Lower leg skin (tissue), 4 donors: ENCODE measurements around the gene PQBP1. TPM values are rescaled to one million over a fixed set of nuclear protein-coding genes. Genes with fewer than 3 reads are reported as not detected.

Experiments used
- DNase-seq, 2 donors: peaks; one replicate each; pipeline ENCODE4 v3.0.0-alpha.2; 2019; ENCODE audit warnings: low spot score in 2 of 2
- H3K4me3 ChIP-seq: fragments of 200-600 bp; sonication (generic); 2 replicates; pipeline ENCODE4 v1.5.1; 2017; ENCODE audit warnings: mild to moderate bottlenecking, low read depth; ENCODE audit not compliant: poor library complexity, severe bottlenecking
- POLR2A ChIP-seq, 2 donors: fragments of 450-650 bp; IDR thresholded peaks; one replicate each; pipeline ENCODE4 v1.6.1; 2016 to 2017; ENCODE audit warnings: antibody characterized with exemption in 2 of 2, mild to moderate bottlenecking in 1 of 2, moderate library complexity in 1 of 2
- WGBS, 2 donors: methylation state at CpG; one replicate each; pipeline ENCODE4 v1.1.5; 2018; 5-methylcytosine and 5-hydroxymethylcytosine counted together
- intact Hi-C: fragments of 100-400 bp; cut with DNase I; formaldehyde crosslinking; loops from one replicate; pipeline ENCODE4 v1.15.0; 2023; ENCODE audit warnings: low total_unique reads
- total RNA-seq, 4 donors: library from RNA; depleted of rRNA; stranded (reverse); fragments of >200 nt; gene quantifications; one replicate each; pipeline ENCODE4 v1.1.0, GENCODE V29; 2016
- TF ChIP-seq, protein P1 (sequence below), 3 donors: fragments of 450-650 bp; IDR thresholded peaks; one replicate each; pipeline ENCODE4 v1.5.1; 2016; ENCODE audit warnings: antibody characterized with exemption in 3 of 3, mild to moderate bottlenecking in 3 of 3, moderate library complexity in 2 of 3

The PQBP1 gene
- total RNA-seq, 4 donors from 2014 or later, result 68.0 to 88.6 (median 73.6) TPM

DNA sequence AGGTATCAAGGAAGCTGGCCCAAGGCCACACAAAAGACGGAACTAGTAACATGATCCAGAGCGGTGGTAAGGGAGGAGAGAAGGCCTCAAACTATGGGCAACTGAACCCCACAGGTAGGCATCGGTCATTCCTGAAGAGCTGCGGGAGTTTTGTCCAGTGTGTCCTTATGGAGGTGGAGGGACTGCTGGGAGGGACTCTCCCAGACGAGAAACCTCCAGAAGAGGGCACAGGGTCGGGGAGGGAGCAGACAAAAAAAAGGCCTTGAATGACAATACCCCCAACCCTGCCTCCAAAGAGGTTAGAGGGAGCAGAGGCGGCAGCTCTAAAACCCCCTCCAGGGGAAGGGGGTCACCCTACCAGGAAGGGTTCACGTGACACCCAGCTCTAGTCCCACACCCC is 6.5 kb downstream of the PQBP1 start:
- TF ChIP-seq, protein P1, sequence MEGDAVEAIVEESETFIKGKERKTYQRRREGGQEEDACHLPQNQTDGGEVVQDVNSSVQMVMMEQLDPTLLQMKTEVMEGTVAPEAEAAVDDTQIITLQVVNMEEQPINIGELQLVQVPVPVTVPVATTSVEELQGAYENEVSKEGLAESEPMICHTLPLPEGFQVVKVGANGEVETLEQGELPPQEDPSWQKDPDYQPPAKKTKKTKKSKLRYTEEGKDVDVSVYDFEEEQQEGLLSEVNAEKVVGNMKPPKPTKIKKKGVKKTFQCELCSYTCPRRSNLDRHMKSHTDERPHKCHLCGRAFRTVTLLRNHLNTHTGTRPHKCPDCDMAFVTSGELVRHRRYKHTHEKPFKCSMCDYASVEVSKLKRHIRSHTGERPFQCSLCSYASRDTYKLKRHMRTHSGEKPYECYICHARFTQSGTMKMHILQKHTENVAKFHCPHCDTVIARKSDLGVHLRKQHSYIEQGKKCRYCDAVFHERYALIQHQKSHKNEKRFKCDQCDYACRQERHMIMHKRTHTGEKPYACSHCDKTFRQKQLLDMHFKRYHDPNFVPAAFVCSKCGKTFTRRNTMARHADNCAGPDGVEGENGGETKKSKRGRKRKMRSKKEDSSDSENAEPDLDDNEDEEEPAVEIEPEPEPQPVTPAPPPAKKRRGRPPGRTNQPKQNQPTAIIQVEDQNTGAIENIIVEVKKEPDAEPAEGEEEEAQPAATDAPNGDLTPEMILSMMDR (IDR thresholded peaks at IDR 0.05), result no peak
- intact Hi-C loops, result no loop called here
- no peak for DNase-seq
- WGBS, 2 donors, result 85 to 86% methylated on average over 8 of the region's 8 CpGs
- H3K4me3 ChIP-seq, result no peak overlapping the region

DNA sequence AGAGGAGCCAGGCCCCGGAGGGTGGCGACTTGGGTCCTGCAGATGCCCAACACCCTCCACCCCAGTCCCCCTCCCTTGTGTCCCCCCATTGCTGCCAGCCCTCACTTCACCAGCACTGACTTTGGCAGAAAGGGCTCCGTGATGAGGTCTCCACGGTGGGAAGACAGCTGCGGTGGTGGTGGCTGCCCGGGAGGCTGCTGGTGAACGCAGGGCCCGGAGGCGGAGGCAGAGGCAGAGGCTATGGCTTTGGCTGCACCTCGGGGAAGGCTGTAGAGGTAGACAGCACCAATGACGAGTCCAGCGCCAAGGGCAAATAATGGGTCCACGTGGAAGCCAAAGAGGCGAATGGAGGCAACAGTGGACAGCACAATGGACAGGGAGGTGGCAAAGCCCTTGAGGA is 6.9 kb downstream of the PQBP1 start:
- no peak for DNase-seq
- WGBS, 2 donors, result 89 to 91% methylated on average over 14 of the region's 14 CpGs
- TF ChIP-seq, protein P1 (IDR thresholded peaks at IDR 0.05), result no peak
- TF ChIP-seq POLR2A (IDR thresholded peaks at IDR 0.05), result no peak
- intact Hi-C loops, result no loop called here
- no peak overlapping the region for H3K4me3 ChIP-seq

DNA sequence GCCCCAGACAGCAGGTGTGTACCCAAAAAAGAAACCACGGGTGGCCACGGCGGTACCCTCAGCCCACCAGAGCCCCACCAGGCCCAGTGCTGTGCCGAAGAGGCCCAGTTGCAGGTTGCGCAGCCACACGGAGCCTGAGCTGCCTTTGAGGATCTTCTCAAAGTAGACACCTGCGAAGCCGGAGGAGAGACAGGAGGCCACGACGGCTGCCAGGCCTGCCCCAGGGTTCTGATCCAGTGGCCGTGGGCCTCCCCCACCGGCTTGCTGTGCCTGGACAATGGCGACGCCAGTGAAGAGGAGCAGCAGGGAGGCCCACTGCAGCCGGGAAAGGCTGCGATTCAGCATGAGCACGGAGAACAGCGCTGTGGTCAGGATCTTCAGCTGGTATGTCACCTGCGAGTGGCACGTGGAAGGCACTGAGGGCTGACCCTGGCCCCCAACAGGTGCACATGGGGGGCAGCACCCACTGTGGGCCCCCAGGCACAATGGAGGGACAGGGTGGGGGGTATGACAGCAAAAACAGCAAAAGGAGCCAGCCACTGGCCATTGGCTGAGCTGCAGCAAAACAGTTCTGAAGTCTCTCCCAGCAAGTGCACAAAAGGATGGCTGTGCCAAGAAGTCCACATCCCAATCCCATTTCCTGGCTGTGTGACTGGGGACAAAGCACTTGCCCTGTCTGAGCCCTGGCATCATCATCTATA is 7.5 kb downstream of the PQBP1 start:
- intact Hi-C loops, result no loop called here
- no peak overlapping the region for H3K4me3 ChIP-seq
- DNase-seq, result no peak
- WGBS, 2 donors, result 84 to 89% methylated on average over 15 to 20 of the region's 20 CpGs
- TF ChIP-seq, protein P1 (IDR thresholded peaks at IDR 0.05), result no peak

DNA sequence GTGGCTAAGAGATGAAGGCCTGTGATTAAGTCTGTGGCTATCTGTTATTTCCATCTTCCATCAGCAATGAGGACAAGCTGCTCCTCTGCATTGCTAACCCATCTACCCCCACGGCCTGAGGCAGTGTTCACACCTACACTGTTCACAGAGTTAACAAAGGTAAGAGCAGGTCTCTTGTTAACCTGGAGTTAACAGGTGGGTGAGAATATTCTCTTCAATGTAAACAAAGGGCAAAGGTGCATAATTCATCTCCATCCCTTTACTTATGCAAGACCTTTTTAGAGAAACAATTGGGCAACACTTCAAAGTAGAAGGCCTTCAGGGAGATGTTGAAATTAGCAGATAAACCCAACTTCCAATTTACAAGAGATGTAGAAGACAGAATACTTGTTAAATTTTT is 10.9 kb downstream of the PQBP1 start:
- H3K4me3 ChIP-seq, result no peak overlapping the region
- intact Hi-C loops, result no loop called here
- 22 to 50% methylated on average over 1 of the region's 1 CpG for WGBS, 2 donors
- TF ChIP-seq, protein P1 (IDR thresholded peaks at IDR 0.05), result no peak
- TF ChIP-seq POLR2A (IDR thresholded peaks at IDR 0.05), result no peak
- no peak for DNase-seq

DNA sequence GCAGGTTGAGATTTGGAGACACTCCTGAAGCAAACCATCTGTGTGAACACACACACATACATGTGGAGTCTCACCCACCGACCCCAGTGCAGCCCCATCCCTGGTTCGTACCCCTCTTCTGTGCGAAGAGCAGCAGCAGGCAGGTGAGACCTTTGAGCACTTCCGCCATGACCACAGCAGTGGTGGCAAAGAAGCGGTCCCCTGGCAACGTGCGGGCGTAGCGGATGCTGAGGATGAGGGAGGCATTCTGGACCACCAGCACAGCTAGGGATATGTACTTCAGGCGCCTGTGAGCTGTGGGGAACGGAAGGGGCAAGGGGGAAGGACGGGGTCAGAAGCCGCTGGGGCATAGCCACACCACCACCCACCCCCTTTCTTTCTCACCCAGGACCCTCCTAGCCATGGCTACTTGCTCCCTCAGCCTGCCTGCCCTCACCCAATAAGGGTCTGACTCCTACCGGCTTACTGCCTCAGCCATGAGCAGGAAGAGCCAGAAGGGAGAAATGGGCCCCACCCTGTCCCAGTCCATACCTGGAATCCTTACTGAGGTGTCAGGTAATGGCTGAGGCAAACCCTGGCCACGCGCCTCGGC is 12.1 kb downstream of the PQBP1 start:
- H3K4me3 ChIP-seq, result no peak overlapping the region
- WGBS, 2 donors, result 82 to 88% methylated on average over 14 to 17 of the region's 17 CpGs
- intact Hi-C loops, result no loop called here
- no peak for DNase-seq
- TF ChIP-seq, protein P1 (IDR thresholded peaks at IDR 0.05), result no peak
- no peak for TF ChIP-seq POLR2A (IDR thresholded peaks at IDR 0.05)
